GM18505 (cell line): ENCODE data around the gene TMEM63A.

Source experiments
- ATAC-seq: cut with Tn5 transposase; IDR thresholded peaks from one replicate; pipeline ENCODE4 v1.9.1; 2021; ENCODE audit not compliant: unreplicated experiment
- POLR2A ChIP-seq: IDR thresholded peaks from 4 replicates; pipeline ENCODE4 v1.6.1; 2011; ENCODE audit warnings: borderline replicate concordance; ENCODE audit not compliant: insufficient read depth, insufficient read length; ENCODE audit errors: extremely low read depth

TMEM63A gene

GRCh38 chr1:225886159-225887029 lies 4.2 kb upstream of the TMEM63A start:
- ATAC-seq = no peak
- TF ChIP-seq POLR2A = no peak

GRCh38 chr1:225885336-225885735 lies 3.2 kb upstream of the TMEM63A start:
- no peak for ATAC-seq
- TF ChIP-seq POLR2A = no peak

- TF ChIP-seq POLR2A = no peak
- ATAC-seq = no peak
Measured at GRCh38 chr1:225883616-225884265, 1.6 kb upstream of the TMEM63A start.

- ATAC-seq = no peak
Measured at GRCh38 chr1:225882694-225883615, 775 bp upstream of the TMEM63A start.

GRCh38 chr1:225881081-225881958 lies 860 bp downstream of the TMEM63A start:
- peak; percentile 16 for ATAC-seq

More at GRCh38 chr1:225882694-225883615, 775 bp upstream of the TMEM63A start:
- no peak for TF ChIP-seq POLR2A

GRCh38 chr1:225880636-225881035 lies 1.5 kb downstream of the TMEM63A start:
- ATAC-seq = no peak
- TF ChIP-seq POLR2A = no peak

More at GRCh38 chr1:225881081-225881958, 860 bp downstream of the TMEM63A start:
- no peak for TF ChIP-seq POLR2A

- no peak for ATAC-seq
- no peak for TF ChIP-seq POLR2A
Measured at GRCh38 chr1:225880222-225880588, 2.0 kb downstream of the TMEM63A start.

GRCh38 chr1:225879521-225880221 lies 2.5 kb downstream of the TMEM63A start:
- no peak for TF ChIP-seq POLR2A
- ATAC-seq = no peak

GRCh38 chr1:225878282-225878681 lies 3.9 kb downstream of the TMEM63A start:
- no peak for ATAC-seq
- no peak for TF ChIP-seq POLR2A

GRCh38 chr1:225877580-225877979 lies 4.6 kb downstream of the TMEM63A start:
- no peak for TF ChIP-seq POLR2A

GRCh38 chr1:225876900-225877510 lies 5.2 kb downstream of the TMEM63A start:
- TF ChIP-seq POLR2A = no peak
- ATAC-seq = no peak

More at GRCh38 chr1:225877580-225877979, 4.6 kb downstream of the TMEM63A start:
- ATAC-seq = no peak

- TF ChIP-seq POLR2A = no peak
- no peak for ATAC-seq
Measured at GRCh38 chr1:225875044-225875815, 7.0 kb downstream of the TMEM63A start.
